ENCODE measurements around the gene CYRIA. TPM values are rescaled to one million over a fixed set of nuclear protein-coding genes. Genes with fewer than 3 reads are reported as not detected.
A peak's percentile ranks its signal among the peaks of the same experiment; 100 is the strongest.

CYRIA gene
- total RNA-seq, 2 donors from 2014 or later = 0.86 to 1.4 TPM

DNA sequence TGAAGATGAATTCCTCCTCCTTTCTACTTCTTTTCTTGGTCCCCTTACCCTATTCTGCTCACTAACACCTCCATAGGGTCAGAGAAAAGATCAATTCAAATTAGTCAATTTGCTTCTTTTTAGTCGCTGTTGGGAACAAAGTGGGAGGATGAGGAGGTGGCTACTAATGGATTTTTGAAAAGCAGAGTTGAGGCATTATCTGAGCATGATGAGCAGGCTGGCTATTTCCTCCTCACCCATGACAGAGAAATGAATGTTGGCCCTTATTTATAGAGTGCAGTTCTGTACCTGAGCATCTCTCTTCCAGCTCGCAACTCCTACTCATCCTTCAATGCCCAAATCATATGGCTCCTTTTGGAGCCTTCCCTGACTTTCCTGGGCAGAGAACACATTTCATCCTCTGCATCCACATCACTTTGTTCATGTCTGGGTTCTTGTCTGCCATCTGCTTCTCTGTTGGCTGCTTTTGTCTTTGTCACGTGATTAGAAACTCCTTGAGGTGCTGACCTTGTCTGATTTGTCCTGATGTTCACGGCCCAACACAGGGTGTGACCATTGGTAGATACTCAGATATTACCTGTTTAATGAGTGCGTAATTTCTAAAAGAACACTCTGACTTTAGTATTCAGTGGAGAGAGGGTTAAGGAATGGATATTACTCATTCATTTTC lies 45.9 kb downstream of the CYRIA start:
- WGBS, 2 experiments (ENCODE audit: insufficient coverage in 1 of 2, insufficient read length in 1 of 2) = 90 to 94% methylated on average over 4 to 5 of the region's 5 CpGs
- H3K27me3 ChIP-seq (ENCODE audit: control insufficient read depth, insufficient read depth, low read length, poor library complexity, severe bottlenecking) = no peaks in the 10 kb centered on the region
- H3K4me1 ChIP-seq (ENCODE audit: control insufficient read depth, insufficient read depth, low read length) = peaks cover 5% of the 10 kb centered on the region
- Mint-ChIP-seq H3K27ac (no peak overlapping the region), H3K4me1 (peaks cover 8% of the 10 kb centered on the region), H3K4me3 (no peak overlapping the region), H3K9me3 (no peaks in the 10 kb centered on the region), H3K27me3 (ENCODE audit: insufficient read depth) (no peaks in the 10 kb centered on the region), H3K36me3 (ENCODE audit: low read depth) (no peaks in the 10 kb centered on the region)
- no peaks in the 10 kb centered on the region for H3K36me3 ChIP-seq (ENCODE audit: control insufficient read depth, insufficient read depth, low read length)
- TF ChIP-seq, protein P1, sequence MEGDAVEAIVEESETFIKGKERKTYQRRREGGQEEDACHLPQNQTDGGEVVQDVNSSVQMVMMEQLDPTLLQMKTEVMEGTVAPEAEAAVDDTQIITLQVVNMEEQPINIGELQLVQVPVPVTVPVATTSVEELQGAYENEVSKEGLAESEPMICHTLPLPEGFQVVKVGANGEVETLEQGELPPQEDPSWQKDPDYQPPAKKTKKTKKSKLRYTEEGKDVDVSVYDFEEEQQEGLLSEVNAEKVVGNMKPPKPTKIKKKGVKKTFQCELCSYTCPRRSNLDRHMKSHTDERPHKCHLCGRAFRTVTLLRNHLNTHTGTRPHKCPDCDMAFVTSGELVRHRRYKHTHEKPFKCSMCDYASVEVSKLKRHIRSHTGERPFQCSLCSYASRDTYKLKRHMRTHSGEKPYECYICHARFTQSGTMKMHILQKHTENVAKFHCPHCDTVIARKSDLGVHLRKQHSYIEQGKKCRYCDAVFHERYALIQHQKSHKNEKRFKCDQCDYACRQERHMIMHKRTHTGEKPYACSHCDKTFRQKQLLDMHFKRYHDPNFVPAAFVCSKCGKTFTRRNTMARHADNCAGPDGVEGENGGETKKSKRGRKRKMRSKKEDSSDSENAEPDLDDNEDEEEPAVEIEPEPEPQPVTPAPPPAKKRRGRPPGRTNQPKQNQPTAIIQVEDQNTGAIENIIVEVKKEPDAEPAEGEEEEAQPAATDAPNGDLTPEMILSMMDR (conservative IDR thresholded peaks at IDR 0.05) = no peak
- H3K27ac ChIP-seq (ENCODE audit: low read depth, low read length) = no peak overlapping the region
- H3K4me3 ChIP-seq (ENCODE audit: low read length) = no peak overlapping the region
- no peaks in the 10 kb centered on the region for H3K9me3 ChIP-seq (ENCODE audit: control insufficient read depth, low read length)
- no peak for DNase-seq
- H3K9ac ChIP-seq (ENCODE audit: extremely low read depth, low read length, poor library complexity, severe bottlenecking) = no peak overlapping the region

DNA sequence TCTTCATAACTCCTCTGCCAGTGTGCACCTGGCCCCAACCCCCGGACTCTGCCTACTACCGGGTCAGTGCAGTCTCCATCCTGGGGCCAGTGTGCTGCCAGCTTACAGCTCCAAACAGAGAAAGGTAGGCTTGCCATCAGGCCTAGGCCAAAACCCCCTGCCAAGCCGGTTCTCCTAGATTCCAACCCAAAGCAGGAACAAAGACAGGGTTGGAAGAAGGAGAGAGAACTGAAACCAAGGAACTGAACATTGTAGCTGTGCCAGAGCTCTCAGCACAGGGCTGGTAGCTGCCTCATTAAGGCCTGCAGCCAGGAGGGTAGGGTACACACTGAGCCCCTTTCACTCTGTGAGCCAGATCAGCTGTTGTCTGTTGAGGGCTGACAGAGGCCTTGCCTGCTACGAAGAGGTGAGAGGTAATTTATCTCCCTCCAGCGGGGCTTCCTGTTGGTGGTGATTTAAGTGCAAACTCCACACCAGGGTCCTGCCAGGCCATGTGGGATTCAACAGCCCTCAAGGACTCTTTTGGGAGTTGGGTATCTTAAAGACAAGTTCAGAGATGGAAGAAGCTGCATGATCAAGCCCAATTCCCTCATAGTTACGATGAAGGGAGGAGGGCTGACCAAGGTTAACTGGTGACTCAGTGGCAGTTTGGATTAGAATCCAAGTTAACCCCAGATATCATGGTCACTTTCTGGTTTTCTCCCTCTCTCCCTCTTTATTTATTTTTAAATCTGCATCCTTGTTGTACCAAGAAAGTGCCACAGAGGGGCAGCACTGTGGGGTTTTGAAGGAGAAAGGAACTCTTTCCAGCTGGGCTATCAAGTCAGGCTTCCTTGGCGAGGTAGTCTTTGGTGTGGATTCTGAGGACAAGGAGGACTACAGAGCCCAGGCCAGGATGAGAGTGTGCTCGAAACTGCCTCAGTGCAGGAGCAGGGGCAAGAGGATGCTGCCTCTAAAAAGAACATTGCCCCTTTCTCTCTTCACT lies 48.1 kb downstream of the CYRIA start:
- Mint-ChIP-seq H3K9me3 (no peaks in the 10 kb centered on the region), H3K4me3 (no peak overlapping the region), H3K36me3 (ENCODE audit: low read depth) (no peaks in the 10 kb centered on the region), H3K4me1 (peaks cover 13% of the 10 kb centered on the region), H3K27me3 (ENCODE audit: insufficient read depth) (no peaks in the 10 kb centered on the region), H3K27ac (no peak overlapping the region)
- Histone ChIP-seq H3K4me3 (ENCODE audit: low read length) (no peak overlapping the region), H3K27ac (ENCODE audit: low read depth, low read length) (no peak overlapping the region), H3K27me3 (ENCODE audit: control insufficient read depth, insufficient read depth, low read length, poor library complexity, severe bottlenecking) (no peaks in the 10 kb centered on the region), H3K36me3 (ENCODE audit: control insufficient read depth, insufficient read depth, low read length) (no peaks in the 10 kb centered on the region), H3K9ac (ENCODE audit: extremely low read depth, low read length, poor library complexity, severe bottlenecking) (no peak overlapping the region), H3K9me3 (ENCODE audit: control insufficient read depth, low read length) (no peaks in the 10 kb centered on the region), H3K4me1 (ENCODE audit: control insufficient read depth, insufficient read depth, low read length) (peaks cover 5% of the 10 kb centered on the region)
- TF ChIP-seq, protein P1 (conservative IDR thresholded peaks at IDR 0.05) = peak; percentile 81
- DNase-seq = peak; percentile 84
- 72 to 100% methylated on average over 2 to 8 of the region's 8 CpGs for WGBS, 2 experiments (ENCODE audit: insufficient coverage in 1 of 2, insufficient read length in 1 of 2)
